ENCODE measurements around the gene C1orf146.

DNA sequence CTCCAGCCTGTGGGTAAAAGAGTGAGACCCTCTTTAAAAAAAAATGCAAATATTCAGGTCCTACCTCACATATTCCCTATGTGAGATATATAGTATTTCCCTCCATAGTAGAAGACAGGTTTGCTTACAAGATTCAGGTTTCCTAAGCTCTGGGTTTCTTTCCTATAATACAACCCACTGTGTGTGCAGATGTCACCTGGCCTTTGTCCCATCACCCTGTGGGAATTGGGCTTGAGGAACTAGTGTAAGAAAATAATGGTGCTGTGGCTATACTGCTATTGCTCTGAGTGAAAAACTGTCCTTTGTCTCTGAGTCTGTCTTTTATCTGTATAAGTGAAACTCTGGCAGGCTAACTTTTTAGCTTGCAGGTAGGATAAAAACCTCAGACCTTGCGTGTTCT is 13.0 kb downstream of the C1orf146 start:
- no peak for TF ChIP-seq POLR2AphosphoS5 (IDR thresholded peaks at IDR 0.05)
- TF ChIP-seq CTCF (IDR thresholded peaks at IDR 0.05) = no peak
- TF ChIP-seq POLR2A (IDR thresholded peaks at IDR 0.05) = no peak
- TF ChIP-seq EP300 (IDR thresholded peaks at IDR 0.05) = no peak

Data from gastroesophageal sphincter (tissue), 3 donors.